ENCODE data around the gene PASK. TPM values are rescaled to one million over a fixed set of nuclear protein-coding genes. Genes with fewer than 3 reads are reported as not detected.
A peak's percentile ranks its signal among the peaks of the same experiment; 100 is the strongest.

Gene PASK
- total and polyA plus RNA-seq, 10 donors: 8.0 to 35.6 (median 17.6) TPM

DNA sequence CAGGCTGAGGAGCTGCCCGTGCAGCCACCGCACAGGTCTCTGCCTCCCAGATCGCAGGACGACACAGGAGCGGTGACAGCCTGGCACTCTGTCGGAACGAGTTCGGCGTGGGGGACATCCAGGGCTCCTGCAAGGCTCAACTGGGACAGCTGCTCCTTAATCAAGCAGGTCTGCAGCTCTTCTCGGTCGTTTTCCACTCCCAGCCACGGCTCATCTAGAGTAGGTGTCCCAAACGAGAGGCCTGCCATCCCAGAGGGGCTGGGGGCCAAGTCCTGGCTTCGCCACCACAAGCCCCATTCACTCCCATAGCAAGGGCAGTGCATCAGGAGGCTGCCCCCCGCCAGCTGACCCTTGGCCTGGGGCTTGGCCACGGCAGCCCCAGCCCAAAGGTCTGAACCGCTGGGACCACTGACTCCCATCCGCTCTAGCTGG, 22.5 kb downstream of the PASK start:
- no peak for TF ChIP-seq POLR2AphosphoS5 (IDR thresholded peaks at IDR 0.05)
- TF ChIP-seq, protein P1, sequence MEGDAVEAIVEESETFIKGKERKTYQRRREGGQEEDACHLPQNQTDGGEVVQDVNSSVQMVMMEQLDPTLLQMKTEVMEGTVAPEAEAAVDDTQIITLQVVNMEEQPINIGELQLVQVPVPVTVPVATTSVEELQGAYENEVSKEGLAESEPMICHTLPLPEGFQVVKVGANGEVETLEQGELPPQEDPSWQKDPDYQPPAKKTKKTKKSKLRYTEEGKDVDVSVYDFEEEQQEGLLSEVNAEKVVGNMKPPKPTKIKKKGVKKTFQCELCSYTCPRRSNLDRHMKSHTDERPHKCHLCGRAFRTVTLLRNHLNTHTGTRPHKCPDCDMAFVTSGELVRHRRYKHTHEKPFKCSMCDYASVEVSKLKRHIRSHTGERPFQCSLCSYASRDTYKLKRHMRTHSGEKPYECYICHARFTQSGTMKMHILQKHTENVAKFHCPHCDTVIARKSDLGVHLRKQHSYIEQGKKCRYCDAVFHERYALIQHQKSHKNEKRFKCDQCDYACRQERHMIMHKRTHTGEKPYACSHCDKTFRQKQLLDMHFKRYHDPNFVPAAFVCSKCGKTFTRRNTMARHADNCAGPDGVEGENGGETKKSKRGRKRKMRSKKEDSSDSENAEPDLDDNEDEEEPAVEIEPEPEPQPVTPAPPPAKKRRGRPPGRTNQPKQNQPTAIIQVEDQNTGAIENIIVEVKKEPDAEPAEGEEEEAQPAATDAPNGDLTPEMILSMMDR (IDR thresholded peaks at IDR 0.05 in 8 of 11, conservative IDR thresholded peaks at IDR 0.05 in 3 of 11): no peak
- TF ChIP-seq POLR2A (IDR thresholded peaks at IDR 0.05): no peak
- no peaks in the 10 kb centered on the region for H3K27me3 ChIP-seq (replicated peaks in 1 of 7)
- peaks cover 0 to 53% (median 32%) of the 10 kb centered on the region in 6 donors for H3K4me1 ChIP-seq
- H3K4me3 ChIP-seq: no peak overlapping the region
- intact Hi-C loops (cut with DNase I; ENCODE audit: low total_unique reads): no loop called here
- peaks cover 0 to 44% (median 3%) of the 10 kb centered on the region in 6 donors for H3K36me3 ChIP-seq
- H3K9me3 ChIP-seq: no peaks in the 10 kb centered on the region
- no peak for DNase-seq
- 94 to 96% (median 95%) methylated on average over 12 to 18 of the region's 18 CpGs for WGBS, 5 donors
- H3K27ac ChIP-seq: peak overlapping the region in 6 of 8 donors; percentile 39 to 84 (median 72)

DNA sequence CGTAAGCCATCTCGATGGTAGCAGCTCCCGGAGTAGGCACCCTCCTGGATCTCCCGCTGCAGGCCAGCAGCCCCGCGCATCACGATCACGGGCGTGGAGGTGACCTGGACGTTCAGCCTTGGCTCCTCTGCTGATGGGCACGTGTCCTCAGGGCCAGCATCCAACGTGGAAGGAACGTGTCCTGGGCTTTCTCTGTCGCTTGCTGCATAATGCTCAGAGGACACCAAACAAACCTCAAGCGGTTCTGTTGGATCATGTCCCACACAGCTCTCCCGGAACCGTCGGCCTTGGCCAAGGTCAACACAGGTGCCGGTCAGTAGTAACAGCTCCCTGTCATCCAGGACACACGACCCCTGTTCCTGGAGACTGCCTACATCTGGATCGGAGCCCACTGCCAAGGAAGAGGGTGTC, 23.1 kb downstream of the PASK start:
- Histone ChIP-seq H3K27me3 (replicated peaks in 1 of 7) (no peaks in the 10 kb centered on the region), H3K27ac (peak overlapping the region in 4 of 8 donors; percentile 11 to 84 (median 60)), H3K4me3 (no peak overlapping the region), H3K36me3 (peaks cover 0 to 44% (median 3%) of the 10 kb centered on the region in 6 donors), H3K9me3 (no peaks in the 10 kb centered on the region), H3K4me1 (peaks cover 0 to 53% (median 32%) of the 10 kb centered on the region in 6 donors)
- intact Hi-C loops (cut with DNase I; ENCODE audit: low total_unique reads): no loop called here
- no peak for DNase-seq
- WGBS, 5 donors: 76 to 86% (median 82%) methylated on average over 21 of the region's 21 CpGs
- TF ChIP-seq, protein P1 (IDR thresholded peaks at IDR 0.05 in 8 of 11, conservative IDR thresholded peaks at IDR 0.05 in 3 of 11): no peak
- TF ChIP-seq POLR2AphosphoS5 (IDR thresholded peaks at IDR 0.05) (peak in 1 of 3 donors; percentile 28), POLR2A (IDR thresholded peaks at IDR 0.05) (no peak)

DNA sequence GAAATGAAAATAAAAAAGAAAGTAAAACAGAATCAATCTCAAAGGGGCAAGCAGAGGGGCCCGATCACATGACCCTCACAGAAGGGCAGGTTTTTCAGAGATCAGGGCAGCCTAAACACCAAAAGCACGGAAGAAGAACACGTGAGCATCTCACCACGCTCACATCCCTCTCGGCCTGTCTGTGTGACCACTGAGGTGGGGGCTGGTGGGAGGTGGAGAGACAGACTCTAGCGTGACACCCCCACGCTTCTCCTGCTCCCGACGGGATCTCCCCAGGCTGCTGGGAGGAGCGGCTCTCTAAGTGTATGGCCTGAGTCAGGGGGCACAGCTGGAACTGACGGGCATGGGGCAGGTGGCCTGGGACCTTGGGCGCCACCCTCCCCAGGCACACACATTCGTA, 23.6 kb downstream of the PASK start:
- H3K9me3 ChIP-seq: peaks cover 0 to 4% (median 0%) of the 10 kb centered on the region in 8 donors
- intact Hi-C loops (cut with DNase I; ENCODE audit: low total_unique reads): no loop called here
- TF ChIP-seq POLR2AphosphoS5 (IDR thresholded peaks at IDR 0.05): peak in 1 of 3 donors; percentile 5
- no peak for TF ChIP-seq POLR2A (IDR thresholded peaks at IDR 0.05)
- no peaks in the 10 kb centered on the region for H3K27me3 ChIP-seq (replicated peaks in 1 of 7)
- WGBS, 5 donors: 78 to 90% (median 86%) methylated on average over 13 of the region's 13 CpGs
- peaks cover 0 to 42% (median 3%) of the 10 kb centered on the region in 6 donors for H3K36me3 ChIP-seq
- H3K27ac ChIP-seq: peak overlapping the region in 4 of 8 donors; percentile 9 to 84 (median 29)
- no peak overlapping the region for H3K4me3 ChIP-seq
- DNase-seq: no peak
- peaks cover 0 to 53% (median 32%) of the 10 kb centered on the region in 6 donors for H3K4me1 ChIP-seq

DNA sequence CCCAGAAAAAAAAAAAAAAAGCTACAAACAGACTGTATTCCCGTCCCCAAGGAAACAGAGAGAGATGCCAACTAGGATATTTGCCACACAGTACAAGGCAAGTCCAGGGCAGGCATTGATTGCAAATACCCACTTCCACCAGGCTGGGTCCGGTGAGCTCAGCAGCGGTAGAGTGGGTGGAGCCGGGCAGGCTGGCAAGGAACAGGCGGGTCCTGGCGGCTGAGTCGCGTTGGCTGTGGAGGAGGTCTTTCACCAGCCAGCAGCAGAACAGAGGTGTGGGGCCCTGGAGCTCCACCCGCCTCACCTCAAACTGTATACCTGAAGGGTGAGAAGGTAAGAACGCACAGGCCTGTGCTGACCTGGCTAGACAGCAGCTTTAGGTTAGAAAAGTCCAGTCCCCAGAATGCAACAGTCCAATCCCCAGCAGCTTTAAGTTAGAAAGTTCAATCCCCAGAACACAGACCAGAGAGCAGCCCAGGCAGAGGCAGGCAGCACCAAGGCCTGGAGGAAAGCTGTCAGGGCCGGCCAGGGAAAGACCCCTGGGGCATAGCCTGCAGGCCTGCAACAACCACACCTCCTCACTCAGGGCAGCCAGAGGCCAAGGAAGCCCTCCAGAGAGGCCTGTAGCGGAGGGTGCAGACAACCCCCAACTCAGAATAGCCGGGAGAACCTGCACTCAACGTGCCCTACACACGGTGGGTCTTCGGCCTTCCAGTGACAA, 25.3 kb downstream of the PASK start:
- intact Hi-C loops (cut with DNase I; ENCODE audit: low total_unique reads): no loop called here
- no peaks in the 10 kb centered on the region for H3K27me3 ChIP-seq (replicated peaks in 1 of 7)
- DNase-seq: no peak
- TF ChIP-seq POLR2A (IDR thresholded peaks at IDR 0.05): no peak
- peak in 1 of 3 donors; percentile 36 for TF ChIP-seq POLR2AphosphoS5 (IDR thresholded peaks at IDR 0.05)
- H3K4me1 ChIP-seq: peaks cover 0 to 43% (median 26%) of the 10 kb centered on the region in 6 donors
- peak overlapping the region in 2 of 8 donors; percentile 13 to 36 for H3K27ac ChIP-seq
- H3K4me3 ChIP-seq: no peak overlapping the region
- WGBS, 5 donors: 90 to 94% (median 92%) methylated on average over 15 to 16 of the region's 16 CpGs
- peaks cover 0 to 5% (median 0%) of the 10 kb centered on the region in 8 donors for H3K9me3 ChIP-seq
- peaks cover 0 to 37% (median 3%) of the 10 kb centered on the region in 6 donors for H3K36me3 ChIP-seq

DNA sequence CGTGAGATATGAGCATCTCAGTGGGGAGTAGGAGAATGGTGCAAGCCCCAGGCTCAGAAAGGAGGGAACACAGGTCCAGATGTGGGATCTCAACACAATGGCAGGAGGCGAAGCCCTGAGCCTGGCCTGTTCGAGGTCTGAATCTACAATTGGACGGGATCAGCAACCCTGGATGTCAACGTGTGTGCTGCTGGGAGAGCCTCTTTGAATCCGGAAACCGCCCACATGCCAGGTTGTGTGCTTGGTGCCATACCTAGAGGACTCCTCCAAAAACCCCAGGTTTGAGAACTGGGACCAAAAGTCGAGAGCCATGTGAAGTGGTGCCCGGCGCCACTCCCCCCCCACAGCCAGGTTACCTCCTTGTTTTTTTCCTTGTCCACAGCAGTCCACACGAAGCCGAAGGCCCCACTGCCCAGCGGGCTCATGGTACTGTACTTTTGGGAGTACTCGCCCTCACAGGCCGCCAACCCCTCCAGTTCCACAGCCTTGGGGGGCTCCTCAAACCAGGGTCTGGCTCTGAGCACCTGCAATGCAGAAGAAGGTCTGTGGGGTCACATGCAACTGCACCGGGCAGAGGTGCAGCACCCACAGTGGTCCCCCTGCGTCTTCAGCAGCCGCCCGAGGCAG, 26.8 kb downstream of the PASK start:
- intact Hi-C loops (cut with DNase I; ENCODE audit: low total_unique reads): no loop called here
- no peak overlapping the region for H3K4me3 ChIP-seq
- H3K27me3 ChIP-seq (replicated peaks in 1 of 7): no peaks in the 10 kb centered on the region
- 91 to 97% (median 95%) methylated on average over 19 of the region's 19 CpGs for WGBS, 5 donors
- H3K4me1 ChIP-seq: peaks cover 0 to 29% (median 13%) of the 10 kb centered on the region in 6 donors
- no peak for TF ChIP-seq POLR2AphosphoS5 (IDR thresholded peaks at IDR 0.05)
- TF ChIP-seq, protein P1 (IDR thresholded peaks at IDR 0.05 in 8 of 11, conservative IDR thresholded peaks at IDR 0.05 in 3 of 11): no peak
- TF ChIP-seq POLR2A (IDR thresholded peaks at IDR 0.05): no peak
- H3K36me3 ChIP-seq: peaks cover 0 to 37% (median 3%) of the 10 kb centered on the region in 6 donors
- peaks cover 0 to 5% (median 0%) of the 10 kb centered on the region in 8 donors for H3K9me3 ChIP-seq
- no peak for DNase-seq
- no peak overlapping the region for H3K27ac ChIP-seq

Measured in spleen (tissue), 11 donors.